IMR-90 (cell line): ENCODE results near the gene PHC3.

Source experiments
- FOS ChIP-seq: fragments of 150-350 bp; IDR thresholded peaks from 2 replicates; pipeline ENCODE4 v1.6.1; 2016; ENCODE audit warnings: low read depth, low read length
- MAZ ChIP-seq: IDR thresholded peaks from 2 replicates; pipeline ENCODE4 v1.6.1; 2012; ENCODE audit warnings: low read depth, mild to moderate bottlenecking, low read length, improper control_type of control experiment, moderate library complexity, borderline replicate concordance
- POLR2A ChIP-seq: IDR thresholded peaks from 2 replicates; pipeline ENCODE4 v1.6.1; 2012; ENCODE audit warnings: mild to moderate bottlenecking, low read depth, low read length
- RAD21 ChIP-seq: IDR thresholded peaks from 2 replicates; pipeline ENCODE4 v1.6.1; 2012; ENCODE audit warnings: low read length, improper control_type of control experiment
- RFX5 ChIP-seq: IDR thresholded peaks from 2 replicates; pipeline ENCODE4 v1.8.0; 2012; ENCODE audit warnings: low read depth, mild to moderate bottlenecking, low read length, moderate library complexity
- SMC3 ChIP-seq: fragments of 150-350 bp; IDR thresholded peaks from 2 replicates; pipeline ENCODE4 v1.6.1; 2016; ENCODE audit warnings: low read depth, mild to moderate bottlenecking, antibody characterized with exemption, low read length, moderate library complexity
- TF ChIP-seq, protein P1 (sequence below): conservative IDR thresholded peaks from 2 replicates; pipeline ENCODE4 v1.5.1; 2012; ENCODE audit warnings: mild to moderate bottlenecking, low read depth, low read length, improper control_type of control experiment

DNA sequence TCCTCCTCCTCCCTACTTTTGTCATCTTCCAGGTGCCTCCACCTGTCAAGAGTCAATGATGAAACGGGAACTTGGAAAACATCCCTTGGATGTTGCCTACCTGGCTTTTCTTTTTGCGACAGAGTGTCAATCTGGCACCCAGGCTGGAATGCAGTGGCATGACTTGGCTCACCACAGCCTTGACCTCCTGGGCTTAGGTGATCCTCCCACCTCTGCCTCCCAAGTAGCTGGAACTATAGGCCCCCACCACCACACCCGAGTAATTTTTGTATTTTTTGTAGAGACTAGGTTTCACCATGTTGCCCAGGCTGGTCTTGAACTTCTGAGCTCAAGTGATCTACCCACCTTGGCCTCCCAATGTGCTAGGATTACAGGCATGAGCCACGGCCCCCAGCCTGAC, 100.9 kb downstream of the PHC3 start:
- TF ChIP-seq, protein P1, sequence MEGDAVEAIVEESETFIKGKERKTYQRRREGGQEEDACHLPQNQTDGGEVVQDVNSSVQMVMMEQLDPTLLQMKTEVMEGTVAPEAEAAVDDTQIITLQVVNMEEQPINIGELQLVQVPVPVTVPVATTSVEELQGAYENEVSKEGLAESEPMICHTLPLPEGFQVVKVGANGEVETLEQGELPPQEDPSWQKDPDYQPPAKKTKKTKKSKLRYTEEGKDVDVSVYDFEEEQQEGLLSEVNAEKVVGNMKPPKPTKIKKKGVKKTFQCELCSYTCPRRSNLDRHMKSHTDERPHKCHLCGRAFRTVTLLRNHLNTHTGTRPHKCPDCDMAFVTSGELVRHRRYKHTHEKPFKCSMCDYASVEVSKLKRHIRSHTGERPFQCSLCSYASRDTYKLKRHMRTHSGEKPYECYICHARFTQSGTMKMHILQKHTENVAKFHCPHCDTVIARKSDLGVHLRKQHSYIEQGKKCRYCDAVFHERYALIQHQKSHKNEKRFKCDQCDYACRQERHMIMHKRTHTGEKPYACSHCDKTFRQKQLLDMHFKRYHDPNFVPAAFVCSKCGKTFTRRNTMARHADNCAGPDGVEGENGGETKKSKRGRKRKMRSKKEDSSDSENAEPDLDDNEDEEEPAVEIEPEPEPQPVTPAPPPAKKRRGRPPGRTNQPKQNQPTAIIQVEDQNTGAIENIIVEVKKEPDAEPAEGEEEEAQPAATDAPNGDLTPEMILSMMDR, result no peak
- TF ChIP-seq POLR2A (no peak), FOS (no peak), RAD21 (no peak), SMC3 (no peak), MAZ (no peak), RFX5 (no peak)
